Stimulated activated CD8-positive, alpha-beta memory T cell treated with anti-CD3 and anti-CD28 coated beads, Interleukin-7, amount 100 ng/mL, for 1 hour (primary cell): ENCODE results near the gene RABGAP1.
A peak's percentile ranks its signal among the peaks of the same experiment; 100 is the strongest.
"Not testable (repeated sequence)": the region's sequence is repeated elsewhere in the genome, so short reads cannot be mapped to it uniquely, and the experiment has no call there.

Experiments
- DNase-seq, 2 donors: peaks; one replicate each; pipeline ENCODE4 v3.0.0-alpha.2; 2020; ENCODE audit warnings: low read depth in 2 of 2

Gene RABGAP1

GRCh38 chr9:122940749-122941581, at the start of gene RABGAP1:
TSS of gene RABGAP1 (plus strand) at chr9:122941020. CDS start at chr9:122957060, 16,040 bp downstream.
- peak; percentile 94 to 97 for DNase-seq

GRCh38 chr9:122897969-122898368, 42.9 kb upstream of the RABGAP1 start:
- no peak for DNase-seq

GRCh38 chr9:122900791-122901190, 40.0 kb upstream of the RABGAP1 start:
- DNase-seq = no peak

- DNase-seq = no peak
Measured at GRCh38 chr9:122904466-122904822, 36.4 kb upstream of the RABGAP1 start.

GRCh38 chr9:122904823-122905710, 35.8 kb upstream of the RABGAP1 start, which contains the start of gene RC3H2:
TSS of gene RC3H2 (minus strand) at chr9:122905359. CDS start at chr9:122897509, 7,850 bp downstream.
- peak; percentile 88 to 92 for DNase-seq

GRCh38 chr9:122906122-122906521, 34.7 kb upstream of the RABGAP1 start:
- not testable (repeated sequence) for DNase-seq

- DNase-seq = no peak
Measured at GRCh38 chr9:122912671-122912963, 28.2 kb upstream of the RABGAP1 start.

GRCh38 chr9:122912964-122913673, 27.7 kb upstream of the RABGAP1 start, which contains the start of gene ZBTB6:
TSS of gene ZBTB6 (minus strand) at chr9:122913323. CDS start at chr9:122912072, 1,251 bp downstream.
- peak; percentile 23 to 26 for DNase-seq

- no peak for DNase-seq
Measured at GRCh38 chr9:122918310-122918709, 22.5 kb upstream of the RABGAP1 start.

- no peak for DNase-seq
Measured at GRCh38 chr9:122922713-122923112, 18.1 kb upstream of the RABGAP1 start.

GRCh38 chr9:122923947-122924346, 16.9 kb upstream of the RABGAP1 start:
- no peak for DNase-seq

GRCh38 chr9:122929796-122930354, 10.9 kb upstream of the RABGAP1 start:
- no peak for DNase-seq

GRCh38 chr9:122930541-122931225, 10.1 kb upstream of the RABGAP1 start:
- no peak for DNase-seq

GRCh38 chr9:122931226-122932121, 9.3 kb upstream of the RABGAP1 start, which contains the start of gene ZBTB26:
TSS of gene ZBTB26 (minus strand) at chr9:122931512. CDS start at chr9:122919934, 11,578 bp downstream.
- peak; percentile 75 to 77 for DNase-seq

GRCh38 chr9:122936464-122936863, 4.4 kb upstream of the RABGAP1 start:
- no peak for DNase-seq

- no peak for DNase-seq
Measured at GRCh38 chr9:122936883-122937282, 3.9 kb upstream of the RABGAP1 start.

GRCh38 chr9:122939601-122940000, 1.2 kb upstream of the RABGAP1 start:
- no peak for DNase-seq

- no peak for DNase-seq
Measured at GRCh38 chr9:122940454-122940748, 419 bp upstream of the RABGAP1 start.

GRCh38 chr9:122941582-122942234, 888 bp downstream of the RABGAP1 start:
- no peak for DNase-seq
